HG03354 (cell line): ENCODE measurements around the gene MOCS1.

Experiments used
- ATAC-seq: cut with Tn5 transposase; IDR thresholded peaks from one replicate; pipeline ENCODE4 v1.9.1; 2021; ENCODE audit warnings: mild to moderate bottlenecking; ENCODE audit not compliant: unreplicated experiment, poor library complexity, severe bottlenecking

The MOCS1 gene

DNA sequence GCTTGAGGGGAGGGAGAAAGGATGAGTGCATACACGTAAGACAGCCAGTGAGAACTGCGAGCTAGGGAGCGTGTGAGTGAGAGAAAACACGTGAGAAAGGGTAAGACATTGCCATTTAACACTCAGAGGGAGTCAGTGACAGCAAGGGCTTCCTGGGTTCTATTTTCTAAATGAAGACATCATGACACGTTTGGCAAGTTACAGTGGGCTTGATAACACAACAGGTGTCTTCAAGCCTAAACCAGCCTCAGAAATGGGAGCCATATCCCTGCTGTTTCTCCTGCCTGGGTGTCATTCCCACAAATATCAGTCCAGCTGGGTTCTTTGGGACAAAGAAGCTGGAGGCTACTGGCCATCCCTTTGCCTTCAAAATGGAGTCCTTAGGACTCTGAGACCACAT lies 16.9 kb upstream of the MOCS1 start:
- ATAC-seq: no peak

DNA sequence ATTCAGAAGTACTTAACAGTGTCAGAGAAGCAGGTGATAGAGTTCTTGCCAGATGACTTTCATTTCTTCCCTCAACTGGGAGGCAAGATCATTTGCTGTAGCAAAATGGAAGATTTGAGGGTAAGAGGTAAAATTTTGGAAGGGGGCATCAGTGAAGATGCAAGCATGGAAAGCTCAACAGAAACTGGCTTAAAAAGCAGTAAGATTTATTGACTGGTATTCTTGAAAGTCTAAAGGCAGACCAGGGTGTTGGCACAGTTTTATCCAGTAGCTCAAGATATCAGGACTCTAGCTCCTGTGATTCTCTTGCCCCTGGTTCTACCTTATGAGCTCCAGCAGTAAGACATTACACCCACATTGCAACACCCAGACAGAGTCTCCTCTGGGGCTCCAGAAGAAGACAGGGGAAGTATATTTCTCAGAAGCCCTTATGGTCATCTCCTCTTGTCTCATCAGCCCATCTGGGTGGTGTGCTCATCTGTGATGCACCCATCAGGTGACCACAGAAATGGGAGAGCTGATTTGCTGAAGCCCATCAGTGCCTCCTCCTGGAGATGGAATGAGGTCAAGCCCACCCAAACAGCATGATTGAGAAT lies 16.0 kb upstream of the MOCS1 start:
- no peak for ATAC-seq

DNA sequence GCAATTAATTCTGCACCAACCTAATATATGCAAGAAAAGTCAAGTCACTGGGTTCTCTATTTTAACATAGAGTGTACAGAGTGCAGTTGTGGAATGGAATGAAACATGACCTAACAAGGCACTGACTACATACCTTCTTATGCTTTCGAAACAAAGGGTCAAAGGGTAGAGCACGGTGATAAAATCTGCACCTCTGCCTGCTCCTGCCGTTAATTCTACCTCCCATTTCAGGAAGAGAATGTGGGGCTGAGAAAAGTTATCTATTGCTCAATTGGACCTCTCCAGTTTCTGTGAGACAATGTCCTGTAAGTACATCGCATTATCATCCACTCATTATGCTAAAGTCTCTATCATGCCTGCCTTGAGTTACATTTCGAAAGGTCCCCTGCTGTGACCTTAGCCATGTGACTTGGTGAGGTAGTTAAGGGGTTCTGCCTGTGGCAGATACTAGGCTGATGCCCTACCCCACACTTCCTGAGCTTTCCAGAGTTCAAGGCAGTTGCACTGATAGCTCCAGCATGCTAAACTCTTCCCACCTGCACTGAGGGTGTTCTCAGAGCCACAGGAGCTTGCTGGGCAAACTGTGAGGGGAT lies 14.0 kb upstream of the MOCS1 start:
- ATAC-seq: no peak

DNA sequence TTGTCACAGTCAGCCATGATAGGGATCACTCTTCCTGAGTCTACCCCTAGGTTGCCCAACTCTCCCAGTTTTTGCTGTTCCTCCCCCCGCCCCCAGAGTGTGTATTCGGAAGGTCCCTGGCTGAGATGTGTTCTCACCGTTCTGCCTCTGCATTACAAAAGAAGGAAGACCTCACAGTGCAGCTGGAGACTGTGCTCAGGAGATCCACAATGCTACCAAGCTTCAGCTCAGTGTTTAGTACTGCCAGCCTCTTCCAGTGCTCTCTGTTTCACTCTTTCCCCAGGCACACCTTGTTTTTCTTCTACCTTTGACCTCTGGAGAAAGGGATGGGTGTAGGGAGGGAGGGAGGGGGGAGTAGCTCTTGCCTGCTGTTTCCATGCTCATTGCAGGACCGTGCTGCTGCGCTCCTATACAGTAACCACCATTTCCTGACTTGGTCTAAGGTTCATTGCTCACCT lies 13.4 kb upstream of the MOCS1 start:
- ATAC-seq: no peak

DNA sequence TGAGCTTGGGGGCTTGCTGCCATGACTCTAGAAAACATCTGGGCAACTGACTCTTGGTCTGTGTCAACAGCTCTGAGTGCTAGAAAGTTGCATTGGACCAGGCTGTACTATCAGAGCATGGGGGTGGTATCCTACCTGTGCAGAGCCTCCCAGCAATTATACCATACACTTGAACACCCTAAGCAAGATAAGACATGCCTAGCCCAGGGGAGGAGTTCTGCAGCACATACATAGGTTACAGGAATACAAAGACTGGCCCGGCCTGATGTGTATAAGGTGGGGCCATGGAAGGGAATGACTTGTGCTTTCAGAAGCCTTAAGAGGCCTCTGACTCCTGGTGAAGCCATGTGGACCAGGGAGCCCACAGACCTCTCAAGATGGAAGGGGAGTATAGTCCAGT lies 11.4 kb upstream of the MOCS1 start:
- ATAC-seq: no peak

DNA sequence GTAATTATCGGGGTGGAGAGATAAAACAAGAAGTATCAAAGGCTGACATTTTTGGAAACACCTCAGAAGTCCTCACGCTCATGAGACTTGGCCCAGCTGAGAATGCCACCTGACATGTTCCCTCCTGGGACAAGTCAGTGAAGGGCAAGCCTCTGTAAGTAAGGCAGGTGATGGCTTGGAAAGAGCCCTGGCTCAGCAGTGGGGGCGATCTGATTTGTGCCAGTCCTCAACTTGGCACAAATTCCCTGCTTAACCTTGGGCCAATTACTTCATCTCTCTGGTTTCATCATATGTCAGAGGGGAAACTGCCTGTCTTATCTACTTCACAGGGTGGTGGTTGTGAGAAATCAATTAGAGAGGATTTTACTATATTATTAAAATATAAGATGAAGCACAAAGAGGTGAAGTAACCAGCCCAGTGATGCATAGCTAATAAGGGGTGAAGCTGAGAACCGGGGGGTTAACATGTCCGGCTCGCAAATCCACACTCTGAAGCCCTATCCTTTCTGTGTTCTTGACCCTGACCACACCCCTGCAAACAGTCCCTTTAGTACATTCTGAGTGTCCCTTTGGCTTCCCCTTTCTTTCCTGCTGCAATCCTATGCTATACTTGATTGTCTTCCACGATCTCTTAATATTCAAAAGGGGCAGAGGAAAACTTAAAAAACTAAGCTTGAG lies 8.8 kb upstream of the MOCS1 start:
- ATAC-seq: no peak

DNA sequence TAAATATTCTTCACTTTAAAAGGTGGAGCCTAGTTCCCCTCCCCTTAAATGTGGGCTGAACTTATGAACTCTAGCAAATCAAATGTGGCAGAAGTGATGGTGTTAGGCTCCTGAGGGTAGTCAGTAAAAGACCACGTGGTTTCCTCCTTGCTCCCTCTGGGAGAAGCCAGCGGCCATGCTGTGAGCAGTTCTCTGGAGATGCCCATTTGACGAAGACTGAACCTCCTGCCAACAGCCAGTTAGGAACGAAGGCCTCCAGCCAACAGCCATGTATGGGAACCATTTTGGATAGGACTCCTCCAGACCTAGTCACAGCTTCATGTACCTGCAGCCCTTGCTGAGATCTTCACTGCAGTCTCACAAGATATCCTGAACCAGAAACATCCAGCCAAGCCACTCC lies 7.6 kb upstream of the MOCS1 start:
- ATAC-seq: no peak

DNA sequence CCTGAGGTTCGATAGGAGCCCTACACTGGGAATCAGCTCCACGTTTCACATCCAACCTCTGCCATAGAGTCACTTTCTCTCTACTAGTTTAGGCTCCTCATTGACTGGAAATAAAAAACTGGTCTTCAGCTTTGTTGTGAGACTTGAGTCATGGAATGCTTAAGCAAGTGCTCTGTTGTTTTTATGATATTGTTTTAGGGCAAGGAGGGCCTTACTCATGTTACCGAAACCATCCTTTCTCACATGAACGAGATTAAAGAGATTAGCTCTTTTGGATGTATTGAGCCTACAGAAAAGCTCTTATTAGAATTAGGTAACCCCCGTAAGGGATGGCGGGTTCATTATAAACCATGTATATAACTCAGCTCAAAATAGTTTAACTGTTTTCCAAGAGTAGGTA lies 6.9 kb upstream of the MOCS1 start:
- ATAC-seq: no peak

DNA sequence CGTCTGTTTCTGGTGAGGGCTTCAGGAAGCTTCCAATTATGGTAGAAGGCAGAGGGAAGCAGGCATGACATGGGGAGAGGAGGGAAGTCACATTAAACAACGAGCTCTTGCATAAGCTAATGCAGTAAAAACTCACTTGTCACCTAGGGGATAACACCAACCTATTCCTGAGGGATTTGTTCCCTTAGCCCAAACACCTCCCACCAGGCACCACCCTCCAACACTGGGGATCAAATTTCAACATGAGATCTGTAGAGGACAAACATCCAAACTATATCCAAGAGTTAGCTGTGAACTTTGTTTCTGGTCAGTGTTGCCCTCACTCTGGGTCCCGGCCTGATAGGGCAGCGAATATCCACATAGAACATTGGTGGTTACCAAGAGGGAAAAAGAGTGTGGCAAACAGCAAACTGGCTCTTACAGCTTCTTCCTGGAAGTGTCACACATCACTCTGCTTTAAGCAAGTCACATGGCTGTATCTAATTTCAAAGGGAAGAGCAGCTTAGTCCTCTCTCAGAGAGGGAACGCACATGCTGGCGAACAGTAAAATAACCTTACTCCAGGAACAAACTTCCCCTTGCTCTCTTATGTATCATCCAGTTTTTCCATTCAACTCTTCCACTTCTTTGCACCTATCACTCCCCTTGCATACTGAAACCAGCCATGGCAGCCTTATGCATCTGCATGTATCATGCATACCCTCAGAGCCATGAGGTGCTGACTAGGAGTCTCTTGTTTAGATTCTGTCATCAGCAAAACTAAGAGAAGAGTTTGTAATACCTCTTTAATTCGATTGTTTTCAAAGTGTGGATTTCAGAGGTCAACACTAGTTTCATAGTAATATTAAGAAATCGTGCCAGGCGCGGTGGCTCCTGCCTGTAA lies 4.8 kb upstream of the MOCS1 start:
- no peak for ATAC-seq

DNA sequence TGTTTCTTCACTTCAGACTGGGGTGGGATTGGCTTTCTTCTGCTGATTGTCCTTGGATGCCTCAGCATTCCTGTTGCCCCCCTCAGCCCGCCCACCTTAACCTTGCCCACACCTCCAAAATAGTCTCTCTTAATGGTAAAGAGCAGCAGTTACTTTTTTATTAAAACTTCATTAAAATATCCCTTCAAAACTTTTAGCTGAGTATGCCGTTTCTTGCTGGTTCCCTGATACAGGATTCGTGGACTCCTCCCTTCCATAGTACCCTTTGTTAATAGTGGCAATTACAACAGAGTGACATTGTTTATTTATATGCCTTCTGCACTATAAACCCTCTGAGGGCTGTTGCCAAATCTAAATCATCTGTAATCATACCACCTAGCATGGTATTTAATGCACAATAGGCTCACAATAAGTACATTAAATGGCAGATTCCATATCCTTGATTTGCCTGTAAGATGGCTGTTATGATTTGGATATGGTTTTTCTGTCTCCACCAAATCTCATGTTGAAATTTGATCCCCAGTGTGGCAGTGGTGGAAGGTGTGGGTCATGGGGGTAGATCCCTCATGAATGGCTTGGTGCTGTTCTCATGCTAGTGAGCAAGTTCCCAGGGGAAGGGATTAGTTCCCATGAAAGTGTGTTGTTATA lies 3.5 kb upstream of the MOCS1 start:
- no peak for ATAC-seq

DNA sequence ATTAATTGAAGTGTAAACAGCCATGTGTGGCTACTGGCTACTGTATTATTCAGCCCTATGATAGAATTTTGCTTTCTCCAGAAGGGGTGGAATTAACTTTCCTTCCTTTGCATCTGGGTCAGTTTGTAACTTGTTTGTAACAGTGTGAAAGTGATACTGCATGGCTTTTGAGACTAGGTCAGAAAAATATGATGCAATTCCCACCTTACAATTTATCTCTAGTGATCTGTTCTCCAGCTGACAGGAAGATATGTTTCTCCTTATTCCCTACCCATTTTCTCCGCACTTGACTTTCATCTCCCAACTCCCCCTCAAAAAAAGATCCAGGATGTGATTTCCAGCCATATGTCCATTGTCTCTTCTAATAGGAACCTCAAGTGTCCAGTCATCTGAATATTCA lies 2.6 kb upstream of the MOCS1 start:
- ATAC-seq: no peak

DNA sequence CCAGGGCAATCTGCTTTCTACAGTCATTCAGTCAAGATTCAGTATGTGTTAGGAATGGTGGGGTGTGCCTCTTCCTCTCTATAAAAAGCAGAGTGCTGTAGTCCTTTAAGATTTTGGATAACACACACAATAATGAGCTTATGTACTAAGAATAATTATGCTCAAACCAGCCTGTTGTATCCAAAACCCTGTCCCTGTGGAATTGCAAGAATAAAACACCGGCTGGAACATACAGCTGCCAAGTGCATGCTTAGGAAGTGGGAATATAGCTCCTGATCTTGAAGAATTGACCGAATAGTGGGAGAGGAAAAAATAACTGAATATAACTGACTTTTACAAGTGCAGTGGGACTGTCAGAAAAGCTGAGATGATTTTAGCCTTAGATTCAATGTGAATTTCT lies 979 bp upstream of the MOCS1 start:
- ATAC-seq: no peak

DNA sequence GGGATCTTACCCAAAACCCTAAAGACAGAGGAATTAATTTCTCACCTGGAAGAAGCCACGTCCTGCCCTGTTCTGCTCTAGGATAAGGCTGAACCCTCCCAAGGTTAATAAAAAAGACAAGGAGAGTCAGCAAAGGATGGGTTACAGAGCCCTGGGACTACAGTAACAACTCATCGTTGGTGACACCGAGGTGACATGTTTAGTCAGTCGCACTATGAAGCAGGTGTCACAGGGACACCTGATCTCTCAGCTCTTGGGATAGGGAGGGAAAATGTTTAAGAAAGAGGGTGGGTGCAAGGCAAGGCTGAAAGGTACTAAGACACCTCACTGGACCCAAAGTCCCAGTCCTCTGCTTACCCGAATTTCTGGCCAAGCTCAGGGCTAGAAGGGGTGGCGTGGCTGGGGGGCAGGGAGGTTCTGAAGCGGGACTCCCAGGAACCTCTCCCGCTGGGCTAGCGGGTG lies 562 bp downstream of the MOCS1 start:
- ATAC-seq: no peak

DNA sequence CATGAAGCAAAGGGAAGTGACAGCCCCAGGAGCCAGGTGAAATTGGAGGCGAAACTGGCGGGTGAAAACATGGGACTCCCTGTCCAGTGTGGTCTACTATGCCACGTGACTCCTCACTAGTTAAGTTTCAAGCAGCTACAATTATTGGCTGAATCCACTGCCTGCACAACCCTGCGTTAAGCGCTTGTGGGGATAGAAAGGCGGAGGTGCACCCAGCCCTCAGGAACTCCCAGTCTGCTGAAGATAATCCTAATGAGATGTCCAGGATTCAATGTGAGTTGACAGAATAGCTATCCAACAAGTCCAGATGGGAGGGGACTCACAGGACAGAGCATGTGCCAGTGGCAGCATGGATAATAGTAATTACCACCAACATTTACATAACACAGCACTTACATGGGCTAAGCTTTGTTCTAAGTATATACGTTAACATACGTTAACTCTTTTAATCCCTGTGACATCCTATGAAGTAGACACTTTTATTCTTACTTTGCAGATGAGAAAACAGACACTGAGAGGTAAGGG lies 1.8 kb downstream of the MOCS1 start:
- ATAC-seq: no peak

DNA sequence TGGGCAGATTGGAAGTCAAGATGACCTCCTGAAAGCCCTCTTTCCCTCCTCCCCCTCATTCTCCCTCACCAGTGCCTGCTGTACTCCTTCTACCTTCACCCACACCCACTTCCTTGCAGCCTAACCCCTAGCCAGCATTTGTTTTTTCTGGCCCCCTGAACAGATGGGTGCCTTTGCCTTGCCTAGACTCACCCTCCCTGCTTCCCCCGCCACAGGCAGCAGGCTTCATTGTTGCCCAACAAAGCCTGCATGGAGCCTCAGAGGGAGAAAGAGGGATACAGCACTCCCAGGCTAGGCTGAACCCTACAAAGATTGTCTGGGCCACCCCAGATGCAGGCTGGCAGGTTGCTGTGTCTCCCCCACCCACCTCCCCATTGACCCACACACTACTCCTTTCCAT lies 2.7 kb downstream of the MOCS1 start:
- no peak for ATAC-seq

DNA sequence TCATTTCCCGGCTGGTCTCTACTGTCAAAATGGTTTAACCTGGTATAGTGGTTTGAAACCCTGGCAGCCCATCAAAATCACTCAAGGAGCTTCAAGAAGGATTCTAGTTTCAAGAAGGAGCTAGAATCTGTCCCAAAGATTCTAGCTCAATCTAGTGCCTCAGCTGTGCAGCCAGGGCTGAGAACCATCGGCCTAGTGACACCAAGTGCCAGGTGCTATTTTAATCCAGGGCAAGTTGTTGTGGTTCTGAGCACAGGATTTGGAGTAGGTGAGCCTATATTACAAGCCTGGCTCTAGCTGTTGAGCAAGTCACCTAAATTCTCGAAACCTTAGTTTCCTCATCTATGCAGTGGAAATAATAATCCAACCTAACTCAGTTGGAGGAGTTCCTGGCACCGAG lies 3.7 kb downstream of the MOCS1 start:
- no peak for ATAC-seq

DNA sequence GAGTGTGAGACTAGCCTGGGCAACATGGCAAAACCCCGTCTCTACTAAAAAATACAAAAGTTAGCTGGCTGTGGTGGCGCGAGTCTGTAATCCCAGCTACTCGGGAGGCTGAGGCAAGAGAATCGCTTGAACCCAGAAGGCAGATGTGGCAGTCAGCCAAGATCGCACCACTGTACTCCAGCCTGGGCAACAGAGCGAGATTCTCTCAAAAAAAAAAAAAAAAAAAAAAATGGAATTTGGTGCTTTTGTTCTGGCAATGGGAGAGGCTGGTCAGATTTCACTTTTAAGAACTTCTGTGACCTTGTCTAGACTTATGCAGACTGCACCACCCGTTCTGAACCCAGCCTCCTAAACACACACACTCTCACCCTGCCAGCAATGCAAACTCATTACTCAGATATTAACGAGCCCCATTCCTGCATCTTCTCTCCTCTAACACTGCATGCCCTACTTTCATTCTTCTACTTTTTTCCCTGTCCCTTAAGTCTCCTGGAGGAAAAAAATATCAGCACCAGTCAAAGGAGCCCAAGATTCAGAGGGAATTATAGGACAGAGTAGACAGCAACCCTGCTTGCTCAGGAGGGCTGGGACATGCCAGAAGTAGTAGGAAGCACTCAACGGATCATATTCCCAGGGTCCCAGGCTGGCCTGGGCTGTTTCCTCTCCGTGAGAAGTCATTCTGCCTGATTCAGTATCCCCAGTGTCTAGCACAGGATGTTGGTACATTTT lies 4.4 kb downstream of the MOCS1 start:
- no peak for ATAC-seq

DNA sequence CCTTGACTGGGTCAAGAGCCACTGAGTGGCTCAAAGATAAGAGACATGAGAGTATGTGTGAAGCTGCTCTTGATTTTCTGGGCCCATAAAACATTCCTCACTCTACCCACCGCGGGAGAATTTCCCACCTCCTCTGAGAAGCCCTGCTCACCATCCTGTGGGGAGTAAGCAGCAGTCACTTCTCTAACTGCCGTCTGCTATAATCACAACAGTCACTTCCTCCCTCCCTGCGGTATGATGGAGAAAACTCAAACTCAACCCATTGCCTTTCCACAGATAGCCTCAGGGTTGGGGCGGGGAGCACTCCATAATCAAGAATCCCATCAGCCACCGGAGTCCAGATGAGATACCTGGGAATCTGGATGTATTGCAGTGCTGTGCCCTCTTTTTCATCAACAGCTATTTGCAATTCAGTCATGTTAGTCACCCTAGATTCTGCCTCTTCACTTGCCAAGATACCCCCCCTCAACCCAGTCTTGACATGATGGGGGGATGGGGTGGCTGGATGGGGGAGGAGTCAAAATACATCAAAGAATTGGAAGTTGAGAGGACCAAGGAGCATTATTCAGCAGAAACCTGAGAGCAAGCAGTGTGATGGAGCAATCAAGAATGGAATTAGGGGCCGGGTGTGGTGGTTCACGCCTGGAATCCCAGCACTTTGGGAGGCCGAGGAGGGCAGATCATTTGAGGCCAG lies 5.1 kb downstream of the MOCS1 start:
- no peak for ATAC-seq

DNA sequence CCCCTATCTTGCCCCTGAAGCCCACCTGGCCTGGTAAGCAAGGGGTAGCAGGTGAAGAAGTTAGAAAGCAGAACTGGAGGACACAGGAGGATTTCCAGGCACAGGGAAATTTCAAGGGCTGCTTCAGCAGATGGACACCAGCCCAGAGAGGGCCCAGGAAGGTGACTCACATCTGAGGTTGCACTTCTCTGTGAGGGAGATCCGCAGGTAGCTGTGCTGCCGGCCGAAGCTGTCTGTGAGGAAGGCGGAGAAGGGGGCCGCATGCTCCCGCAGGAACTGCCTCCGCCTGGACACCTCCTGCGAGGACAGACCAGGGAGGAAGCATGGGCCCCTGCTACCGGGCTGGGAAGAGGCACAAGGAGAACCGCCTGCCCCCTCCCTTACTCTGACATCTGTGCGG lies 7.1 kb downstream of the MOCS1 start:
- ATAC-seq: no peak
